Activated T-helper 1 cell treated with anti-CD3 and anti-CD28 coated beads, Interleukin-12 subunit alpha, Interleukin-12 subunit beta, Interleukin-2, Interleukin-4 antibody, amounts not matched to agents 30 ng/mL and 10 ng/mL and 1 ng/mL, durations not matched to agents 14 hours and 24 hours and 36 hours (primary cell): ENCODE measurements around the gene GNB1L. TPM values are rescaled to one million over a fixed set of nuclear protein-coding genes. Genes with fewer than 3 reads are reported as not detected.
"Not testable (repeated sequence)": the region's sequence is repeated elsewhere in the genome, so short reads cannot be mapped to it uniquely, and the experiment has no call there.

Experiments used
- DNase-seq: peaks from one replicate; pipeline ENCODE4 v3.0.0; 2021; ENCODE audit warnings: low spot score
- H3K27ac Mint-ChIP-seq: one replicate; pipeline ENCODE4 v1.8.0; 2021; ENCODE audit warnings: mild to moderate bottlenecking, mixed read lengths
- H3K27me3 Mint-ChIP-seq: one replicate; pipeline ENCODE4 v1.8.0; 2022; ENCODE audit warnings: mild to moderate bottlenecking, moderate library complexity, mixed read lengths; ENCODE audit not compliant: insufficient read depth
- H3K36me3 Mint-ChIP-seq: one replicate; pipeline ENCODE4 v1.8.0; 2021; ENCODE audit warnings: low read depth, mixed read lengths
- H3K4me1 Mint-ChIP-seq: one replicate; pipeline ENCODE4 v1.8.0; 2021; ENCODE audit warnings: low read depth, mixed read lengths
- H3K4me3 Mint-ChIP-seq: one replicate; pipeline ENCODE4 v1.8.0; 2021; ENCODE audit warnings: mild to moderate bottlenecking, moderate library complexity, mixed read lengths
- H3K9me3 Mint-ChIP-seq: one replicate; pipeline ENCODE4 v1.8.0; 2021; ENCODE audit warnings: mixed read lengths
- intact Hi-C: fragments of 100-400 bp; cut with micrococcal nuclease; formaldehyde crosslinking; loops from one replicate; pipeline ENCODE4 v1.15.1; 2024
- total RNA-seq: library from RNA; stranded (reverse); gene quantifications from 2 replicates; pipeline ENCODE4 v1.2.3, GENCODE V29; 2022

The GNB1L gene
- total RNA-seq, 1 donor from 2014 or later, result 21.5 TPM

GRCh38 chr22:19837915-19838314, 16.8 kb downstream of the GNB1L start:
- H3K36me3 Mint-ChIP-seq, result peaks cover 1% of the 10 kb centered on the region
- intact Hi-C loops, result no loop called here

GRCh38 chr22:19836512-19836911, 18.2 kb downstream of the GNB1L start:
- H3K27me3 Mint-ChIP-seq, result no peaks in the 10 kb centered on the region
- H3K36me3 Mint-ChIP-seq, result peaks cover 1% of the 10 kb centered on the region
- no peak overlapping the region for H3K4me3 Mint-ChIP-seq
- no peak overlapping the region for H3K27ac Mint-ChIP-seq
- H3K9me3 Mint-ChIP-seq, result no peaks in the 10 kb centered on the region
- intact Hi-C loops, result no loop called here
- peaks cover 16% of the 10 kb centered on the region for H3K4me1 Mint-ChIP-seq
- no peak for DNase-seq

More at GRCh38 chr22:19837915-19838314, 16.8 kb downstream of the GNB1L start:
- no peak overlapping the region for H3K4me3 Mint-ChIP-seq
- peaks cover 13% of the 10 kb centered on the region for H3K4me1 Mint-ChIP-seq
- no peak overlapping the region for H3K27ac Mint-ChIP-seq
- H3K9me3 Mint-ChIP-seq, result no peaks in the 10 kb centered on the region
- no peaks in the 10 kb centered on the region for H3K27me3 Mint-ChIP-seq
- no peak for DNase-seq

- H3K36me3 Mint-ChIP-seq, result peaks cover 1% of the 10 kb centered on the region
Observed at GRCh38 chr22:19834599-19834998, 20.1 kb downstream of the GNB1L start.

GRCh38 chr22:19833327-19833726, 21.3 kb downstream of the GNB1L start:
- H3K9me3 Mint-ChIP-seq, H3K4me3 Mint-ChIP-seq, H3K27ac Mint-ChIP-seq, H3K36me3 Mint-ChIP-seq, intact Hi-C loops, H3K27me3 Mint-ChIP-seq, DNase-seq: not testable (repeated sequence)
- peaks cover 16% of the 10 kb centered on the region for H3K4me1 Mint-ChIP-seq

More at GRCh38 chr22:19834599-19834998, 20.1 kb downstream of the GNB1L start:
- no peak for DNase-seq
- intact Hi-C loops, result no loop called here
- Mint-ChIP-seq H3K4me3 (no peak overlapping the region), H3K27ac (no peak overlapping the region), H3K4me1 (peaks cover 16% of the 10 kb centered on the region), H3K9me3 (no peaks in the 10 kb centered on the region), H3K27me3 (no peaks in the 10 kb centered on the region)

- Mint-ChIP-seq H3K27me3 (no peaks in the 10 kb centered on the region), H3K27ac (no peak overlapping the region), H3K36me3 (peaks cover 1% of the 10 kb centered on the region), H3K9me3 (no peaks in the 10 kb centered on the region), H3K4me3 (no peak overlapping the region), H3K4me1 (peaks cover 16% of the 10 kb centered on the region)
- intact Hi-C loops, result no loop called here
- DNase-seq, result no peak
Observed at GRCh38 chr22:19832476-19833108, 22.1 kb downstream of the GNB1L start.

- peaks cover 16% of the 10 kb centered on the region for H3K4me1 Mint-ChIP-seq
- H3K27ac Mint-ChIP-seq, H3K36me3 Mint-ChIP-seq, intact Hi-C loops, DNase-seq, H3K4me3 Mint-ChIP-seq, H3K9me3 Mint-ChIP-seq, H3K27me3 Mint-ChIP-seq: not testable (repeated sequence)
Observed at GRCh38 chr22:19831979-19832378, 22.7 kb downstream of the GNB1L start.

- Mint-ChIP-seq H3K9me3 (no peaks in the 10 kb centered on the region), H3K36me3 (no peaks in the 10 kb centered on the region), H3K27me3 (no peaks in the 10 kb centered on the region), H3K27ac (no peak overlapping the region), H3K4me3 (no peak overlapping the region), H3K4me1 (peaks cover 24% of the 10 kb centered on the region)
- intact Hi-C loops, result no loop called here
- DNase-seq, result no peak
Observed at GRCh38 chr22:19831016-19831415, 23.7 kb downstream of the GNB1L start.

GRCh38 chr22:19828035-19828401, 26.7 kb downstream of the GNB1L start:
- intact Hi-C loops, result no loop called here
- Mint-ChIP-seq H3K4me3 (no peak overlapping the region), H3K9me3 (no peaks in the 10 kb centered on the region), H3K27ac (no peak overlapping the region), H3K4me1 (peaks cover 13% of the 10 kb centered on the region), H3K36me3 (no peaks in the 10 kb centered on the region), H3K27me3 (no peaks in the 10 kb centered on the region)
- DNase-seq, result no peak

- Mint-ChIP-seq H3K9me3 (no peaks in the 10 kb centered on the region), H3K27ac (no peak overlapping the region), H3K4me1 (peaks cover 9% of the 10 kb centered on the region), H3K36me3 (no peaks in the 10 kb centered on the region), H3K27me3 (no peaks in the 10 kb centered on the region), H3K4me3 (no peak overlapping the region)
- intact Hi-C loops, result no loop called here
- no peak for DNase-seq
Observed at GRCh38 chr22:19827341-19828034, 27.2 kb downstream of the GNB1L start.

GRCh38 chr22:19826619-19826950, 28.1 kb downstream of the GNB1L start:
- intact Hi-C loops, result no loop called here

GRCh38 chr22:19825904-19826618, 28.6 kb downstream of the GNB1L start:
- no peaks in the 10 kb centered on the region for H3K9me3 Mint-ChIP-seq
- no peaks in the 10 kb centered on the region for H3K36me3 Mint-ChIP-seq
- no peak overlapping the region for H3K27ac Mint-ChIP-seq
- H3K4me3 Mint-ChIP-seq, result no peak overlapping the region
- no peak for DNase-seq
- no peaks in the 10 kb centered on the region for H3K27me3 Mint-ChIP-seq
- intact Hi-C loops, result no loop called here
- H3K4me1 Mint-ChIP-seq, result peaks cover 9% of the 10 kb centered on the region

More at GRCh38 chr22:19826619-19826950, 28.1 kb downstream of the GNB1L start:
- DNase-seq, result no peak
- no peaks in the 10 kb centered on the region for H3K36me3 Mint-ChIP-seq
- H3K27ac Mint-ChIP-seq, result no peak overlapping the region
- H3K27me3 Mint-ChIP-seq, result no peaks in the 10 kb centered on the region
- H3K4me3 Mint-ChIP-seq, result no peak overlapping the region
- H3K4me1 Mint-ChIP-seq, result peaks cover 9% of the 10 kb centered on the region
- H3K9me3 Mint-ChIP-seq, result no peaks in the 10 kb centered on the region

GRCh38 chr22:19824926-19825339, 29.7 kb downstream of the GNB1L start:
- intact Hi-C loops, result no loop called here
- no peaks in the 10 kb centered on the region for H3K9me3 Mint-ChIP-seq
- H3K4me3 Mint-ChIP-seq, result no peak overlapping the region
- H3K27ac Mint-ChIP-seq, result no peak overlapping the region
- peaks cover 9% of the 10 kb centered on the region for H3K4me1 Mint-ChIP-seq
- DNase-seq, result no peak
- H3K36me3 Mint-ChIP-seq, result no peaks in the 10 kb centered on the region
- H3K27me3 Mint-ChIP-seq, result no peaks in the 10 kb centered on the region

GRCh38 chr22:19824212-19824925, 30.3 kb downstream of the GNB1L start:
- no peaks in the 10 kb centered on the region for H3K36me3 Mint-ChIP-seq
- DNase-seq, result no peak
- no peak overlapping the region for H3K4me3 Mint-ChIP-seq
- intact Hi-C loops, result no loop called here
- no peaks in the 10 kb centered on the region for H3K9me3 Mint-ChIP-seq
- H3K4me1 Mint-ChIP-seq, result peaks cover 9% of the 10 kb centered on the region
- H3K27ac Mint-ChIP-seq, result no peak overlapping the region
- H3K27me3 Mint-ChIP-seq, result no peaks in the 10 kb centered on the region
